Body of pancreas (tissue), 4 donors: Measurements from ENCODE around the gene LRRC3.

Source experiments
- POLR2A ChIP-seq, 3 donors: fragments of 450-650 bp; IDR thresholded peaks; one replicate each; pipeline ENCODE4 v1.6.1; 2016; ENCODE audit warnings: antibody characterized with exemption in 3 of 3, mild to moderate bottlenecking in 2 of 3
- TF ChIP-seq, protein P1 (sequence below), 7 experiments: fragments of 450-650 bp in 4 of 7; fragments of 200-600 bp in 3 of 7; sonication (generic) in 3 of 7; IDR thresholded peaks; one replicate each; pipeline ENCODE4 v1.5.1; 2016 to 2019; ENCODE audit warnings: antibody characterized with exemption in 7 of 7

DNA sequence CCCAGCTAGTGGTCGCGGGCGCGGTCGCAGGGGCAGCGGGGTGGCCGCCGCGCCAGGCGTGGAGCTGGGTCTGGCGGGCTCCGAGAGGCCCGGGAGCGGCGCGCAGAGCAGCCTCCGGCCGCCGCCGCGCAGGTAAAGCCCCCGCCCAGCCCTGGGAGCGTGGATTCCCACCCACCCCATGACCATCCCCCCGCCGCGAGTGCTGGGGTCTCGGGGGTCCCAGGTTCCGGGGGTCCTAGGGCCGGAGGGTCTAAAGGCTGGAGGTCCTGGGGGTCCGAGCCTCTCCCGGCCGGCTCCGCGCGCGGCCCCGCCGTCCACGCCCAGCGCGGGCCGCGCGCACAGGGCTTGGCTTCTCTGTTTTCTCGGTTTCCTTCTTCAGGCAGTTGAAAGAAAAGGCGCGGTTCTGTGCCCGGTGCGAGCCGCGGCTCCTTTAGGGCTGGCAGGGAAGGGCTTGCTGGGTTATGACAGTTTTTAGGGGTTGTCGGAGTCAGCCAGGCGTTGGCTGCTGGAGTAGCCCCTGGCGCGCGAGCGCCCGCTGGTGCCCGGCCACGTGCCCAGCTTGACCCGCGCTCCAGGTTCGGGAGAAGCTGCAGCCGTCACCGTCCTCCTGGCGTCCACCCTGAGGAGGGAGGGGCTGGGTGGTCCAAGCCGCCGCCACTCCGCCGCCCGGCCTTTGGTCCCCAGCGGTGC lies 359 bp downstream of the LRRC3 start:
- TF ChIP-seq, protein P1, sequence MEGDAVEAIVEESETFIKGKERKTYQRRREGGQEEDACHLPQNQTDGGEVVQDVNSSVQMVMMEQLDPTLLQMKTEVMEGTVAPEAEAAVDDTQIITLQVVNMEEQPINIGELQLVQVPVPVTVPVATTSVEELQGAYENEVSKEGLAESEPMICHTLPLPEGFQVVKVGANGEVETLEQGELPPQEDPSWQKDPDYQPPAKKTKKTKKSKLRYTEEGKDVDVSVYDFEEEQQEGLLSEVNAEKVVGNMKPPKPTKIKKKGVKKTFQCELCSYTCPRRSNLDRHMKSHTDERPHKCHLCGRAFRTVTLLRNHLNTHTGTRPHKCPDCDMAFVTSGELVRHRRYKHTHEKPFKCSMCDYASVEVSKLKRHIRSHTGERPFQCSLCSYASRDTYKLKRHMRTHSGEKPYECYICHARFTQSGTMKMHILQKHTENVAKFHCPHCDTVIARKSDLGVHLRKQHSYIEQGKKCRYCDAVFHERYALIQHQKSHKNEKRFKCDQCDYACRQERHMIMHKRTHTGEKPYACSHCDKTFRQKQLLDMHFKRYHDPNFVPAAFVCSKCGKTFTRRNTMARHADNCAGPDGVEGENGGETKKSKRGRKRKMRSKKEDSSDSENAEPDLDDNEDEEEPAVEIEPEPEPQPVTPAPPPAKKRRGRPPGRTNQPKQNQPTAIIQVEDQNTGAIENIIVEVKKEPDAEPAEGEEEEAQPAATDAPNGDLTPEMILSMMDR (IDR thresholded peaks at IDR 0.05), result peak in 2 of 7 experiments; percentile 2 to 7
- TF ChIP-seq POLR2A (IDR thresholded peaks at IDR 0.05), result no peak
